Mesenchymal stem cell (in vitro differentiated cells and primary cell): ENCODE data around the gene GRM5. TPM values are rescaled to one million over a fixed set of nuclear protein-coding genes. Genes with fewer than 3 reads are reported as not detected.
"Not testable (repeated sequence)": the region's sequence is repeated elsewhere in the genome, so short reads cannot be mapped to it uniquely, and the experiment has no call there.

Experiments
- DNase-seq: peaks from one replicate; pipeline ENCODE4 v3.0.0-alpha.2; 2013
- H2AFZ ChIP-seq: one replicate; pipeline ENCODE4 v1.6.1; 2013; ENCODE audit warnings: low read depth, mild to moderate bottlenecking, control low read depth, inconsistent platforms, low read length, moderate library complexity
- H2AK5ac ChIP-seq: 2 replicates; pipeline ENCODE4 v1.6.1; 2013; ENCODE audit warnings: low read length, moderate library complexity, mild to moderate bottlenecking, inconsistent platforms; ENCODE audit not compliant: severe bottlenecking
- H2BK120ac ChIP-seq: one replicate; pipeline ENCODE4 v1.6.1; 2013; ENCODE audit warnings: low read depth, mild to moderate bottlenecking, inconsistent platforms, low read length, moderate library complexity
- H2BK12ac ChIP-seq, 2 experiments: one replicate each; pipeline ENCODE4 v1.6.1; 2013; ENCODE audit warnings: inconsistent platforms in 2 of 2, low read length in 2 of 2, mild to moderate bottlenecking in 2 of 2, moderate library complexity in 2 of 2, control low read depth in 1 of 2
- H2BK15ac ChIP-seq: one replicate; pipeline ENCODE4 v1.6.1; 2013; ENCODE audit warnings: mild to moderate bottlenecking, low read depth, inconsistent platforms; ENCODE audit not compliant: poor library complexity, severe bottlenecking
- H2BK5ac ChIP-seq: 2 replicates; pipeline ENCODE4 v1.6.1; 2013; ENCODE audit warnings: low read depth, mild to moderate bottlenecking, low read length, control low read depth, inconsistent platforms; ENCODE audit not compliant: poor library complexity, severe bottlenecking
- H3K14ac ChIP-seq, 2 experiments: one replicate each; pipeline ENCODE4 v1.6.1; 2013; ENCODE audit warnings: inconsistent platforms in 2 of 2, low read length in 2 of 2, control low read depth in 1 of 2, mild to moderate bottlenecking in 1 of 2, moderate library complexity in 1 of 2
- H3K18ac ChIP-seq, 2 experiments: one replicate each; pipeline ENCODE4 v1.6.1; 2013; ENCODE audit warnings: inconsistent platforms in 2 of 2, low read length in 2 of 2, control low read depth in 1 of 2, low read depth in 1 of 2, mild to moderate bottlenecking in 1 of 2
- H3K23ac ChIP-seq, 2 experiments: one replicate each; pipeline ENCODE4 v1.6.1; 2013; ENCODE audit warnings: inconsistent platforms in 2 of 2, low read length in 2 of 2, mild to moderate bottlenecking in 2 of 2, moderate library complexity in 2 of 2, control low read depth in 1 of 2
- H3K27ac ChIP-seq: 2 replicates; pipeline ENCODE4 v1.5.1; 2013; ENCODE audit warnings: mild to moderate bottlenecking, moderate library complexity, low read length, control low read depth, inconsistent platforms; ENCODE audit not compliant: poor library complexity, severe bottlenecking
- H3K27me3 ChIP-seq, 2 experiments: 2 replicates each; pipeline versions ENCODE4 v1.6.1 to v1.7.0; 2013; ENCODE audit warnings: low read length in 2 of 2, mild to moderate bottlenecking in 2 of 2, moderate library complexity in 2 of 2, control low read depth in 1 of 2, inconsistent platforms in 1 of 2; ENCODE audit not compliant: control insufficient read depth in 1 of 2, insufficient read depth in 1 of 2
- H3K36me3 ChIP-seq, 2 experiments: 2 replicates each; pipeline versions ENCODE4 v1.6.1 to v1.7.0; 2013; ENCODE audit warnings: low read length in 2 of 2, control low read depth in 1 of 2, inconsistent platforms in 1 of 2, low read depth in 1 of 2, mild to moderate bottlenecking in 1 of 2; ENCODE audit not compliant: insufficient read depth in 2 of 2, control insufficient read depth in 1 of 2
- H3K4ac ChIP-seq, 2 experiments: one replicate each; pipeline ENCODE4 v1.6.1; 2013; ENCODE audit warnings: inconsistent platforms in 2 of 2, low read length in 2 of 2, mild to moderate bottlenecking in 2 of 2, moderate library complexity in 2 of 2, control low read depth in 1 of 2, low read depth in 1 of 2
- H3K4me1 ChIP-seq: 2 replicates; pipeline ENCODE4 v1.6.1; 2013; ENCODE audit warnings: low read depth, low read length, control low read depth; ENCODE audit not compliant: control insufficient read depth, insufficient read depth
- H3K4me2 ChIP-seq: 2 replicates; pipeline ENCODE4 v1.6.1; 2013; ENCODE audit warnings: low read length, mild to moderate bottlenecking, inconsistent platforms; ENCODE audit not compliant: poor library complexity, severe bottlenecking
- H3K4me3 ChIP-seq, 2 experiments: 2 replicates each; pipeline versions ENCODE4 v1.5.1 to v1.7.0; 2013; ENCODE audit warnings: low read length in 2 of 2, mild to moderate bottlenecking in 2 of 2, control low read depth in 1 of 2, low read depth in 1 of 2; ENCODE audit not compliant: insufficient read depth in 1 of 2
- H3K79me1 ChIP-seq: replicated peaks from 2 replicates; pipeline ENCODE4 v1.6.1; 2013; ENCODE audit warnings: mild to moderate bottlenecking, control low read depth, low read length, inconsistent platforms; ENCODE audit not compliant: poor library complexity, severe bottlenecking
- H3K9ac ChIP-seq: 2 replicates; pipeline ENCODE4 v1.7.0; 2013; ENCODE audit warnings: mild to moderate bottlenecking, low read length, moderate library complexity
- H3K9me3 ChIP-seq: 2 replicates; pipeline ENCODE4 v1.7.0; 2013; ENCODE audit warnings: mild to moderate bottlenecking, low read length; ENCODE audit not compliant: control insufficient read depth
- H4K8ac ChIP-seq: one replicate; pipeline ENCODE4 v1.6.1; 2013; ENCODE audit warnings: inconsistent platforms, mild to moderate bottlenecking, low read length, moderate library complexity
- H4K91ac ChIP-seq: one replicate; pipeline ENCODE4 v1.6.1; 2013; ENCODE audit warnings: mild to moderate bottlenecking, low read length, inconsistent platforms
- WGBS: methylation state at CpG from one replicate; pipeline ENCODE4 v1.1.7; 2013; ENCODE audit warnings: mixed read lengths; 5-methylcytosine and 5-hydroxymethylcytosine counted together
- small RNA-seq: library from polyadenylated mRNA; stranded (forward); fragments of <200 nt; extraction: miRNeasy Mini kit (QIAGEN cat#:217004); gene quantifications from one replicate; pipeline ENCODE3, GENCODE V24; 2013; ENCODE audit warnings: low read depth

Gene GRM5

DNA sequence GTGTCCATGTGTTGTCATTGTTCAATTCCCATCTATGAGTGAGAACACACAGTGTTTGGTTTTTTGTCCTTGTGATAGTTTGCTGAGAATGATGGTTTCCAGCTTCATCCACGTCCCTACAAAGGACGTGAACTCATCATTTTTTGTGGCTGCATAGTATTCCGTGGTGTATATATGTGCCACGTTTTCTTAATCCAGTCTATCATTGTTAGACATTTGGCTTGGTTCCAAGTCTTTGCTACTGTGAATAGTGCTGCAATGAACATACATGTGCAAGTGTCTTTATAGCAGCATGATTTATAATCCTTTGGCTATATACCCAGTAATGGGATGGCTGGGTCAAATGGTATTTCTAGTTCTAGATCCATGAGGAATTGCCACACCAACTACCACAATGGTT is 607.7 kb downstream of the GRM5 start:
- H3K14ac ChIP-seq, H2AFZ ChIP-seq, H3K4me3 ChIP-seq, H3K4me1 ChIP-seq, H2BK15ac ChIP-seq, H3K4ac ChIP-seq, H4K8ac ChIP-seq, H3K9me3 ChIP-seq, H2BK120ac ChIP-seq, H2BK12ac ChIP-seq, H3K27ac ChIP-seq, H3K79me1 ChIP-seq, H3K9ac ChIP-seq, H3K36me3 ChIP-seq, H3K4me2 ChIP-seq, H4K91ac ChIP-seq, DNase-seq, H2AK5ac ChIP-seq, H3K18ac ChIP-seq, H3K27me3 ChIP-seq, H2BK5ac ChIP-seq, H3K23ac ChIP-seq: not testable (repeated sequence)
- 93% methylated on average over 4 of the region's 4 CpGs for WGBS

DNA sequence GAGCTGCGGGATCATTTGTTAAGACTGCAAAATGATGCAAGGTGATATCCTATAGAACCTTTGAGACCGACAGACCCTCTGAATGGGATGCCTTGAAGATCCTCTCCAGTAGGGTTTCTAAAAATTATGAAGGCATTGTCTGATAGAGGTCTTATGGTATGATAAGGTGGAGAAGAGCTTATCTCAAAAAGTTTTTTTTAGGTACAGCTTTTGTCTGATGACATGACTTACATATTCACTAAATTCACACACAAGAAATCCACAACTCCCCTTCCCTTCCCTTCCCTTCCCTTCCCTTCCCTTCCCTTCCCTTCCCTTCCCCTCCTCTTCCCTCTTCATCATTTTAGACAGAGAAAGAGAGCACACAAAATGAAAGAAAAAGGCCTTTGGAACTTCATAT is 609.8 kb downstream of the GRM5 start:
- H3K9ac ChIP-seq = no peak overlapping the region
- no peaks in the 10 kb centered on the region for H3K36me3 ChIP-seq
- no peak overlapping the region for H2AFZ ChIP-seq
- no peak for DNase-seq
- no peaks in the 10 kb centered on the region for H3K27me3 ChIP-seq
- H4K91ac ChIP-seq = no peak overlapping the region
- H2BK120ac ChIP-seq = no peak overlapping the region
- H2BK5ac ChIP-seq = no peak overlapping the region
- WGBS = 95% methylated on average over 2 of the region's 2 CpGs
- no peak overlapping the region for H2BK15ac ChIP-seq
- H3K9me3 ChIP-seq = no peaks in the 10 kb centered on the region
- H3K4ac ChIP-seq = no peak overlapping the region
- H3K23ac ChIP-seq = no peak overlapping the region
- H2BK12ac ChIP-seq = no peak overlapping the region
- no peak overlapping the region for H3K27ac ChIP-seq
- no peaks in the 10 kb centered on the region for H3K4me1 ChIP-seq
- H2AK5ac ChIP-seq = no peak overlapping the region
- no peak overlapping the region for H4K8ac ChIP-seq
- no peak overlapping the region for H3K14ac ChIP-seq
- H3K18ac ChIP-seq = no peak overlapping the region
- no peaks in the 10 kb centered on the region for H3K79me1 ChIP-seq
- no peak overlapping the region for H3K4me3 ChIP-seq
- no peak overlapping the region for H3K4me2 ChIP-seq

DNA sequence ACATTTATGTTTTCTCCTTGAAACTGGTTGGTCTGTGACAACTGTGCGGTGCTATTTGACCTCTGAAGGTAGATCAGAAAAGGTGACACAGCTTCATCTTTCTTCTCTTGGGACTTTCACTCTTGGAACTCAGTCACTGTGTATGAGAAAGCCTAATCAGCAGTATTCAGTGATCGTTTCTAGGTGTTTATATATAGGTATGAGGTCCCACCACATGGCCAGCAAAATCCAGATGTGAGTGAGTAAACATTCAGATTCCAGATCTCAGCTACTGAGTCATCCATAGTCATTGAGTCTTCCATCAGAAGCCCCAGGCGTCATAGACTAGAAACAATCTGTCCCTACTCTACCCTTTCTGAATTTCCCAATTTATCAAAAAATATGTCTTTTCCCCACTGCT is 610.9 kb downstream of the GRM5 start:
- Histone ChIP-seq H3K4me3 (no peak overlapping the region), H3K4me1 (no peaks in the 10 kb centered on the region), H2BK120ac (no peak overlapping the region), H3K36me3 (no peaks in the 10 kb centered on the region), H3K23ac (no peak overlapping the region), H4K8ac (no peak overlapping the region), H3K18ac (no peak overlapping the region), H3K4ac (no peak overlapping the region), H3K4me2 (no peak overlapping the region), H2AFZ (no peak overlapping the region), H2BK5ac (no peak overlapping the region), H4K91ac (no peak overlapping the region), H3K9ac (no peak overlapping the region), H3K14ac (no peak overlapping the region), H3K9me3 (no peaks in the 10 kb centered on the region), H2AK5ac (no peak overlapping the region), H3K27ac (no peak overlapping the region), H2BK15ac (no peak overlapping the region), H2BK12ac (no peak overlapping the region), H3K79me1 (no peaks in the 10 kb centered on the region), H3K27me3 (no peaks in the 10 kb centered on the region)
- WGBS = 66% methylated on average over 3 of the region's 3 CpGs
- DNase-seq = peak; percentile 67

Small RNAs within 50 kb of the gene (small RNA-seq; reads per million reads assigned to genes)
- gene RNU6-16P = not detected
